ENCODE measurements around the gene EVA1B. TPM values are rescaled to one million over a fixed set of nuclear protein-coding genes. Genes with fewer than 3 reads are reported as not detected.
A peak's percentile ranks its signal among the peaks of the same experiment; 100 is the strongest.

The EVA1B gene
- total RNA-seq, 1 donor from 2014 or later, result 10.6 TPM

DNA sequence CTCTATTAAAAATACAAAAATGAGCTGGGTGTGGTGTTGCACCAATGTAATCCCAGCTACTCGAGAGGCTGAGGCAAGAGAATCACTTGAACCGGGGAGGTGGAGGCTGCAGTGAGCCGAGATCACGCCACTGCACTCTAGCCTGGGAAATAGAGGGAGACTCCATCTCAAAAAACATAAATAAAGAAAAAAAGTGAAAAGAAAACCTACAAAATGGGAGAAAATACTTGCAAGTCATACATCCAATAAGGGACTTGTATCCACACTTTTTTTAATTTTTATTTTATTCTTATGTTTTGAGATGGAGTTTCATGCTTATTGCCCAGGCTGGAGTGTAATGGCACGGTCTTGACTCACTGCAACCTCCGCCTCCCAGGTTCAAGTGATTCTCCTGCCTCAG is 46.8 kb downstream of the EVA1B start:
- no peaks in the 10 kb centered on the region for H3K9me3 ChIP-seq (replicated peaks)
- intact Hi-C loops (cut with micrococcal nuclease), result no loop called here
- peaks cover 85% of the 10 kb centered on the region for H3K4me1 ChIP-seq
- no peak overlapping the region for H3K4me3 ChIP-seq
- no peak for DNase-seq
- peak overlapping the region; percentile 73 for H3K27ac ChIP-seq (replicated peaks)
- TF ChIP-seq, protein P1, sequence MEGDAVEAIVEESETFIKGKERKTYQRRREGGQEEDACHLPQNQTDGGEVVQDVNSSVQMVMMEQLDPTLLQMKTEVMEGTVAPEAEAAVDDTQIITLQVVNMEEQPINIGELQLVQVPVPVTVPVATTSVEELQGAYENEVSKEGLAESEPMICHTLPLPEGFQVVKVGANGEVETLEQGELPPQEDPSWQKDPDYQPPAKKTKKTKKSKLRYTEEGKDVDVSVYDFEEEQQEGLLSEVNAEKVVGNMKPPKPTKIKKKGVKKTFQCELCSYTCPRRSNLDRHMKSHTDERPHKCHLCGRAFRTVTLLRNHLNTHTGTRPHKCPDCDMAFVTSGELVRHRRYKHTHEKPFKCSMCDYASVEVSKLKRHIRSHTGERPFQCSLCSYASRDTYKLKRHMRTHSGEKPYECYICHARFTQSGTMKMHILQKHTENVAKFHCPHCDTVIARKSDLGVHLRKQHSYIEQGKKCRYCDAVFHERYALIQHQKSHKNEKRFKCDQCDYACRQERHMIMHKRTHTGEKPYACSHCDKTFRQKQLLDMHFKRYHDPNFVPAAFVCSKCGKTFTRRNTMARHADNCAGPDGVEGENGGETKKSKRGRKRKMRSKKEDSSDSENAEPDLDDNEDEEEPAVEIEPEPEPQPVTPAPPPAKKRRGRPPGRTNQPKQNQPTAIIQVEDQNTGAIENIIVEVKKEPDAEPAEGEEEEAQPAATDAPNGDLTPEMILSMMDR (IDR thresholded peaks at IDR 0.05; ENCODE audit: borderline replicate concordance), result no peak
- H3K36me3 ChIP-seq, result no peaks in the 10 kb centered on the region
- no peaks in the 10 kb centered on the region for H3K27me3 ChIP-seq (ENCODE audit: low read depth)

DNA sequence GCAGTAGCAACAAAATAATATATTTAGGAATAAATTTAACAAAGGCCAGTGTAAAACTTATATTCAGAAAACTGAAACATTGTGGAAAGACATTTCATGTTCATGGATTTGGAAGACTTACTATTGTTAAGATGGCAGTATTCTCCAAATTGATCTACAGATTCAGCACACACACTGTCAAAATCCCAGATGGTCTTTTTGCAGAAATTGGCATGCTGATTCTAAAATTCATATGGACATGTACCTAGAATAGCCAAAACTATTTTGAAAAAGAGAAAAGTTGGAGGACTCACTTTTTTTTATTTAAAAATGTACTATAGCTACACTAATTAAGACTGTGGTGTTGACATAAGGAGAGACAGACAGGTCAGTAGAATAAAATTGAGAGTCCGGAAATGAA is 49.2 kb downstream of the EVA1B start:
- no peaks in the 10 kb centered on the region for H3K27me3 ChIP-seq (ENCODE audit: low read depth)
- peaks cover 15% of the 10 kb centered on the region for H3K36me3 ChIP-seq
- peaks cover 73% of the 10 kb centered on the region for H3K4me1 ChIP-seq
- H3K9me3 ChIP-seq (replicated peaks), result no peaks in the 10 kb centered on the region
- DNase-seq, result no peak
- intact Hi-C loops (cut with micrococcal nuclease), result no loop called here
- H3K4me3 ChIP-seq, result no peak overlapping the region
- H3K27ac ChIP-seq (replicated peaks), result no peak overlapping the region
- TF ChIP-seq, protein P1 (IDR thresholded peaks at IDR 0.05; ENCODE audit: borderline replicate concordance), result no peak

- DNase-seq, result no peak
- H3K27me3 ChIP-seq (ENCODE audit: low read depth), result no peaks in the 10 kb centered on the region
- no peaks in the 10 kb centered on the region for H3K9me3 ChIP-seq (replicated peaks)
- H3K36me3 ChIP-seq, result peaks cover 24% of the 10 kb centered on the region
- TF ChIP-seq, protein P1 (IDR thresholded peaks at IDR 0.05; ENCODE audit: borderline replicate concordance), result no peak
- intact Hi-C loops (cut with micrococcal nuclease), result no loop called here
- H3K4me3 ChIP-seq, result no peak overlapping the region
- H3K27ac ChIP-seq (replicated peaks), result peak overlapping the region; percentile 54
- peaks cover 71% of the 10 kb centered on the region for H3K4me1 ChIP-seq
Measured at GRCh38 chr1:36273024-36273423, 50.4 kb downstream of the EVA1B start.

Other genes starting within 250 kb of the EVA1B start
- gene TEKT2, start 239.6 kb downstream of the EVA1B start, total RNA-seq, result not detected
- 17.8 TPM for gene ADPRS, start 234.8 kb downstream of the EVA1B start, total RNA-seq
- gene COL8A2, start 198.4 kb downstream of the EVA1B start, total RNA-seq, result 1.2 TPM
- 54.6 TPM for gene TRAPPC3, start 174.2 kb downstream of the EVA1B start, total RNA-seq
- 363 TPM for gene MAP7D1, start 167.5 kb downstream of the EVA1B start, total RNA-seq
- 59.0 TPM for gene THRAP3, start 99.2 kb downstream of the EVA1B start, total RNA-seq
- 1.9 TPM for gene SH3D21, start 17.3 kb downstream of the EVA1B start, total RNA-seq
- gene STK40, start 62.3 kb upstream of the EVA1B start, total RNA-seq, result 69.8 TPM
- gene LSM10, start 74.3 kb upstream of the EVA1B start, total RNA-seq, result 53.6 TPM
- 7.1 TPM for gene OSCP1, start 126.8 kb upstream of the EVA1B start, total RNA-seq
- gene MRPS15, start 140.7 kb upstream of the EVA1B start, total RNA-seq, result 108 TPM
- 3.8 TPM for gene CSF3R, start 159.3 kb upstream of the EVA1B start, total RNA-seq

Measured in left ventricle myocardium inferior (tissue), 1 donor.